Superior temporal gyrus (tissue), 1 donor: ENCODE measurements around the gene KIRREL1.

ENCODE experiments used
- DNase-seq: peaks from one replicate; pipeline ENCODE4 v3.0.0-alpha.2; 2016; ENCODE audit errors: extremely low spot score

KIRREL1 gene

DNA sequence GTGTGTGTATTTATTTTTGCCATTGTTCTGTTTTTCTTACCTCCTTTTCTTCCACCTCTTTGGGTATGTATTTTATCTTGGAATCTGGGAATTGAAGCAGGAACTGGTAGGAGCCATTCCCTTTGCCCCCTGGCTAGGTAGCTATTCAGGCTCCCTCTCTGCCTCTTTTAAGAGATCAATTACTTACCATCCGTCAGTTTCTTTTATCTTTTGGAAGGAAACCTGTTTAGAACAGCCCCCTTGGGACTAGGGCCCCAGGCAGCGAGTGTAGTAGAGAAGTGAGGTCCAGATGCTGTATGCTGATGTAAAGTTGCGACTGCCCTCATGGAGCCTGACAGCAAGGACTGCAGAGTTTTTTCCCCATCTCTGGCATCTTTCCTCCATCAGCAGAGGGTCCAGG, 41.6 kb downstream of the KIRREL1 start:
- no peak for DNase-seq

DNA sequence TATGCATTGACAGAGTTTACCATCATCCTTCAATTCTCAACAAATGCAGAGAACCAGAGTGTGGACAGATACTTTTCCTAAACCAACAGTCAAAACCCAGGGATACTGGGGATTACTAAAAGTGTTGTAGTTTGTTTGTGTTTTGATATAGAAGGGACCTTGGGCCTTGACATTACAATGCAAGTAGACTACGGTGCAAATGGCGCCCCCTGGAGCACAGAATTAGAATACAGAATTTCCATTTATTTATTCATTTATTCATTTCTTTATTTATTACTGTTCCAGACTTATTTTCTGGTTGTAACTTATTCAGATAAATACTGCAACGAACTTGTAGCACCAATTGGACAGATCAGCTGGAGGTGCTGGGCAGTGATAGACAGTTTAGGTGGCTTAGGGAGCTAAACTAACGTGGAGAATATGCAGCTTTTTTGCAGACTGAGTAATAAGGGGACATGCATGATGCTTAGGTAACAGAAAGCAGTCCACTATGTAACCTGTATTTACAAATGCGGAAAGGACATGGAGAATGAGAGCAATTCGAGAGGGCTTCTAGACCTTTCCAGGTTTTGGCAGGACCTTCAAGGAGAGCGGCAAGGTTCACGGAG, 42.6 kb downstream of the KIRREL1 start:
- DNase-seq, result peak; percentile 63

- DNase-seq, result no peak
Measured at GRCh38 chr1:158037008-158037865, 43.8 kb downstream of the KIRREL1 start.

DNA sequence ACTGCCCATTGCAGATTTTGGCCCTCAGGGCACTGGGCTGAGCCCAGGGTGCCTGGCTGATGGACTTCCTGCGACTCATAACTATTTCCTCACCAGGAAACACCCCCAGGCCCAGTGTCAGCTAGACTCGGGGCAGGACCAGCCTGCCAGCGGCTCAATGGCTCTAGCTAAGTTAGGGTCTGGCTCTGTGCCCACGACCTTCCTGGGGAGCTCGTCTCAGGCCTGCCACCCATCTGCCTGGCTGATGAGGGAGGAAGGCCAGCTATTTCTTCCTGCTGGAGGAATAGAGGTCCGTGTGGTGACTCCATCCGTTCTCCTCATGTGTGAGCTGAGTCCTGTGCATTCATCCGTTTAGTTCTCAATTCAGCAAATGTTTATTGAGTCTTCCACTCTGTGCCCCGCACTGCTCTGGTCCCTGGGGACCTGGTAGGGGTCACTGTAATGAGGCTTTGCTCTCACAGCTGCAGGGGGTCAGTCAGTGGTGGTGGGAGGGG, 44.5 kb downstream of the KIRREL1 start:
- DNase-seq, result no peak

- DNase-seq, result no peak
Measured at GRCh38 chr1:158038793-158039192, 45.3 kb downstream of the KIRREL1 start.

- DNase-seq, result no peak
Measured at GRCh38 chr1:158039380-158039779, 45.9 kb downstream of the KIRREL1 start.

- no peak for DNase-seq
Measured at GRCh38 chr1:158040323-158040722, 46.9 kb downstream of the KIRREL1 start.

DNA sequence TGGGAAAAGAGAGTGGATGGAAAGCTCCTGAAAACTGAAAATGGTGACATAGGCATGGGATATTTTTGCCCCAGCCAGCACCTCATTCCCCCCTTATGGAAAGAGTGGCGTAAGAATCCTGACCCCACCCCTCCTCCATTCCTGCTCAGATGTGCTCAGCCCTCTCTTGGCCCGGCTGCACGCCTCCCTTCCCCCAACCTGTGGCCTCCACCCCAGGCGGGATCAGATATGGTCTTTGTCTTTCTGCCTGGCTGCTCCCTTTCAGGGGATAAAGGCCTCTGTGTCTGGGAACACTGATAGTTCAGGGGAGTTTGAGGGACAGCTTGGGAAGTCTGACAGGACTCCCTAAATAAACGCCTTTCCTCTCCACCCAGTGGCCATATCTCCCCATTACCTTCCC, 49.8 kb downstream of the KIRREL1 start:
- DNase-seq, result no peak

DNA sequence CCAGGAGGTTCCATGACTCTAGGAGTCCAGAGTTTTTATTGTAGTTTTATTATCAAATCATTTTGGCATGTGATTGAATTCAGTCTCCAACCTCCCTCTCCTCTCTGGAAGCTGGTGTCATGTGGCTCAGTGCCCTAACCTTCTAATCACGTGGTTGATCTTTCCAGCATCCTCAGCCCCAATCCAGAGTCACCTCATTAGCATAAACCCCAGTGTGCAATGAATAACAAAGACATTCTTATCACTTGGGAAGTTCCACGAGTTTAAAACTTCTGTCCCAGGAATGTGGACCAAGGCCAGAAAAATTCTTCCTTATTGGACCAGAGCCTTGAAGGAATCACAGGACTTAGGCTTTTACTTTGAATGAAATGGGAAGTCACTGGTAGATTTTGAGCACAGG, 52.2 kb downstream of the KIRREL1 start:
- DNase-seq, result no peak

- no peak for DNase-seq
Measured at GRCh38 chr1:158046715-158047510, 53.5 kb downstream of the KIRREL1 start.

DNA sequence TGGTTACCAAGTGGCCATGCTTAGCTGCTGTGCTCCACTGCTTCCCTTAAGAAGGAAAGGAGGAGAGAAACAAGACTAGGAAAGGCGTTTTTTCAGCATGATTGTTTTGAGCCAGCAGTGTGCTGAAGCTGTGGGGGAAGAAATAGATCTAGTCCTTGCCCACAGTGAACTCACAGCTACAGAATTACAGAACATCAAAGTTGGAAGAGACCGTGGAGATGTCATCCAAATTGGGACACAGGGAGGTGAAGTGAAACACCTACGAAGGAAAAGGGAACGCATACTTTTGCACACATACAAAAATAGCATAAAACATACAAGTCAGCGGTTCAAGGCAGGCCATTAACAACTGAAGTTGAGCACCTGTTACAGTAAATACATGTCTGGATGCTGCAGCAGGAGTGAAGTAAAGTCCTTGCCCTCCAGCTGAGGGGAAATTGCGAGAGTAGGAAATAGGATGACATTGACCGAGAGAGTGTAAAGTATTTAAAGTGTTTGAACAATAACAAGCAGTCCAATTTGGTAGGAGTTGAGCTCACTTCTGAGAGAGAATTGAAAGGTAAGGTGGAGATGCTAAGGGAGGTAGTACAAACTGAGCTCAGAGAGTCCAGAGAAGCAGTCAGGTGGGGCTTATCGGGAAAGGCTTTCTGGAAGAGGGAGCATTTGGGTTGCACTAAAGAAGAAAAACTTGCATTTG, 55.1 kb downstream of the KIRREL1 start:
- DNase-seq, result no peak

GRCh38 chr1:158049853-158050252, 56.4 kb downstream of the KIRREL1 start:
- no peak for DNase-seq

DNA sequence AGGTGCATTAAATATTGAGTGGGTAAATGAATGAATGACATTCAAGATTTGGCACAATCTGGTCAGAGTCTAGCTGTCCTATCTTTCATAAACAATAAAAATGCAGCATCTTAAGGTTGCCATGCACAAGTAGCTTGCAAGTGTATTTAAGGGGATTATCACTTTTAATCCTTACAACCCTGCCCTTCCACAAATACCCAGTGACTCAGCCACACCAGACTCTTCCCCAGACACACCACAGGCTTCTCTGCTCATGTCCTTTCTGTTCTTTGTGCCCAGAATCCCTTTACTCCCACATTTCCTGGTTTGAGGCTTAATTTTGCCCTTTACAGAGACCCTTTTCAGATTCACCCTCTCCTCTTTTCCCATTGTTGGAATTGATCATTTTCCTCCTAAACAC, 59.8 kb downstream of the KIRREL1 start:
- DNase-seq, result no peak

DNA sequence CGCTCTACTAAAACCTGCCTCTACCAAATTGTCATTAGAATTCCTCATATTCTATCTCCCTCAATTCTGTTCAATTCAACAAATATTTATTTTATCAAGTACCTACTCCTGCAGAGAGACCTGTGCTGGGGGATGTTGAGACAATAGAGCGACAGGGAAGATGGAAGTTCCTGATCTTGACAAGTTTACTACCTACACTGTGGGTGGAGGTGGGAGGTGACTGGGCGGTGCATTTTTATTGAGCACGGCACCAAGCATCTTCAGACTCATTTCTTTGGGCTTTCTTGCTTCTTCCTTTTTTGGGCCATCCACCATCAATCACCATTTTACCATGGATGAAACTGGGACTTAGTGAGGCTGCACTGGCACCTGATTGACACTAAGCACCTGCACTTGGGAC, 61.3 kb downstream of the KIRREL1 start:
- DNase-seq, result no peak

DNA sequence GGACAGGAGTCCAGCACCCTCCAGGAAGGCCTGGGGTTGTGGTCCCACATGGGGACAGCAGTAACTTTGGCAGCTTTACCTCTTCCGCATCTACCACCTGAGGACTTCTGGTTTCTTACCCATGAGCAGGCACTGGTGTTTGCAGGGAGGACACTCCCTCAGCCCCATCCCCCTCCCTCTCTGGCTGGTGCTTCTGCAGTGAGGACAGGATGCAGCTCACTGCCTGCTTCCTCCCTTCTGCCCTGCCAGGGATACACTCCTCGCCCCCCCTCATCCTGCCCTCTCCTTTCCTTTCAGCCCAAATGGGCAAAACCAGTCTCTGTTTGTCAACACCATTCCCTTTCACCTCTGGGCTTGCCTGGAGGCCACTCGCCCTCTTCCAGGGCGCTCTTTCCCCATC, 62.4 kb downstream of the KIRREL1 start:
- DNase-seq, result no peak

DNA sequence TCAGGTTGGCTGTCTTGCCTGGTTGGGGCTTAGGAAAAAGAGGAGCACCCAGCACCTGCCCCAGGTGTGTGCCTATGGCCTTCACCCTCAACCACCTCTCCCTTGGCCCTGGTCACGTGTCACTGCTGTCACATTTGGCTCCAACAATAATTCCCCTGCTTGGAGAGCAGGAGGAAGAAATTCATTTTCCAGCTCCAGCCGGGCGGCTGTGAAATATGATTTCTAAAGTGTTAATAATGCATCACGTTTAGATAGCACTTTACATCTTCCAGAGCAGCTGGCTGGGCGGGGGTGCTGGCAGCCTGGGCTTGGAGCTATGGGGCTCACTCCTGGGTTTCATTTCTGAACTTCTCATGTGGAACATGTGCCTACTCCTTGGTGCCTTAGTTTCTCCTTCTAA, 63.1 kb downstream of the KIRREL1 start:
- DNase-seq, result no peak

DNA sequence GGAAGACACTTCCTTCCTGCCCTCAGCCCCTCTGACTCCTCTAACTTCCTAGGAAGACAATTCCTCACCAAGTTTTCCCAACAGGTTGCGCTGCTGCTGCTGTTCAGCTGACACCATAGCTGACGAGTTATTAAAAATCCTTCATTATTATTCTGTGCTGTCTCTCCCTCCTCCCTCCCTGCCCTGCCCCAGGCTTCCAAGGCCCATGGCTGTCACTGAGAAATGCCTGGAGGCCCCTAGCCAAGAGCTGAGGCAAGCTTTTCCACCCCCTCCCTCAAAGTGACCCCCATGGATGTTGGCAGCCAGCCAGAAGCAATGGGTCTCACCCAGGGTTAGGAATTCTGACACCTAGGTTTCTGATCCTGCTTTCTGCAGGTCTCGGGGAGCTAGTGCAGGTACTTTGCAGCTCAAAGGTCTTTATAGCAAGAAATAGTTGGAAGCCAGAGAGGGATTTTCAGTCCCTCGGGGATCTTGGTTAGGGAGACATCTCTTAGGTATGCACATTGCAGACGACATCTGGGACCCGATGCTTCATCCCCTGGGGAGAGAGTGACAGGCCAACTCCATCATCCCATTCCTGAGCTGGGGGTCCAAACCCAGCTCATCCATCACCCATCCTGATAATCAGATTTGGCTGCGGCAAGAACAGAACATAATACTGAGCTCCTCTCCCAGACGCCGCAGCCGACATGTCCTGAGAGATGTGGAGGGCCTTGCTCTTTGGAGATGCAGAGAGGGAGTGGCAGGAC, 65.0 kb downstream of the KIRREL1 start:
- DNase-seq, result no peak

DNA sequence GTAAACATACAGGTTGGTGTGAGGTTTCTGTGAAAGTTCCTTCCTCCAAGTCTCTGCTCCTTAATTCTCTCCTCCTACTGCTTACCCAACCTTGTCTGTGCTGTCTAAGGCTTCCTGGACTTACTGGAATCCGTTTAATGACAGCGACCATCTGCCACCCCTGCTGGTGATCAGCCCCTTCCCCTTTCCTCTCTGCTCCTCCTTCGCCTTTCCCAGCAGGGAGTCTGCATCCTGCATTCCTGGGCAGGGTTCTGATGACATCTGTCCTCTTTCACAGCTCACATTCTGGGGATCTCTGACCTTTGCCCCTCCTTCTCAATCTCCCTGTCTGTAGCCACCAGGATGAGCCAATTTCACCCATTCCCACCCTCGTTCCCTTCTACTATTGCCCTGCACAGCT, 66.5 kb downstream of the KIRREL1 start:
- DNase-seq, result no peak

DNA sequence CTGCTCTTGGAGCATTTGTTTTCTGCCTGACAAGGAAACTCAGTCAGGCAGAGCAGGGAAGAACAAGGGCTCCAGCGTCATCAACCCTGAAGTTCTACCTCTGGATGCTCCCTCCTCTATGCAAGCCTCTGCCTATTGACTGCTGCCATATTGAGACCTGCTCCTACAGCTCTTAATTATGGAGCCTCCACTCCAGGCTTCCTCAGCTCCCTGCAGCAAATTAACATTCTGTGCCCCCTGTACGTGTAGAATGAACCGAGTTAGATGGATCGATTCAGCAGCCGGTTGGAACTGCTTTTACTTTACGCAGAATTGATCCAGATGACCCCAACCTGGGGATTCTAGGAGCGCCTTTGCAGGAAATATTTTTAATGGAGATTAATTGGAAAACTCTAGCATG, 68.7 kb downstream of the KIRREL1 start:
- DNase-seq, result no peak

DNA sequence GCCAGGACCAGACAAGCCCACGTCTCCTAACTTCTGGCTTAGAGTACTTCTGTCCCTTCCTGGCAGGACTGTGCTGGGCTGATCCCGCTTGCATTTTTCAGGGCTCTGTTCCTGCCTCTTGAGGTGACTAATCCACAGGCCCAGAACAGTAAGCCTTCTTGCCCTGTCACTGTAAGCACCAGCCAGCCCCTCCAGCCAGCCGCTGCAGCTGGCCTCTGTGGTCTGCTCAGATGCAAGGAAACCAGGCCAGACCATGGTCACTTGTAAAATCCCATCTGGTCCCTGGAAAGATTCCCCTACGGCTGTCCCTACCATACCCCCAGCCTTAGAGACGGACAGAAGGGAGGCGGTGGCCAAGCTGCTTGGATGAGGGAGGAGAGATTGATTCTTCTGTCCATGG, 74.2 kb downstream of the KIRREL1 start:
- no peak for DNase-seq

DNA sequence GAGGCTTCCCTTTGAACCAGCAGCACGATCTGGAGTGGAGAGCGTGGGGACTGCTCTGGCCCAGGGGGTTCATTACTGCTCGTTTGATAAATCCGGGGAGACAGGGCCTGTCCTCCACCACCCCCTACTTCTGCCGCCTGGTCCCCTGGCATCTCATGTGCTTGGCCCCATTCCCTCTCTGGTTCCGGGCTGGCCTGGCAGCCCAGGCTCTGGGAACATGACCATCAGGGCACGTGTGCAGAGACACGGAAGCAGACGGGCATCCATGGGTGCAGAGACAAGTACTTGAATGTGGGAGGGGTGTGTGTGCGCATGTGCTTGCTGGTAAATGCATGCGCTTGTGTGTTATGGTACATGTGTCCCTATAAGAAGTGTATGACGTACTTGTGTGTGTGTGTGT, 75.5 kb downstream of the KIRREL1 start:
- no peak for DNase-seq
